Skeletal muscle satellite cell (primary cell): ENCODE data around the gene CDHR5.

Experiments
- small RNA-seq: library from RNA; depleted of rRNA; stranded (forward); fragments of <200 nt; gene quantifications from one replicate; pipeline ENCODE3, GENCODE V24; 2012

The CDHR5 gene

Small RNAs within 50 kb of the gene (small RNA-seq; reads per million reads assigned to genes)
- gene MIR210: 97.8 reads per million, percentile 97 among the genes with 10 or more reads in this experiment
